ENCODE results near the gene SHROOM3. TPM values are rescaled to one million over a fixed set of nuclear protein-coding genes. Genes with fewer than 3 reads are reported as not detected.

SHROOM3 gene
- total RNA-seq, 1 experiment from 2014 or later = 27.6 TPM

DNA sequence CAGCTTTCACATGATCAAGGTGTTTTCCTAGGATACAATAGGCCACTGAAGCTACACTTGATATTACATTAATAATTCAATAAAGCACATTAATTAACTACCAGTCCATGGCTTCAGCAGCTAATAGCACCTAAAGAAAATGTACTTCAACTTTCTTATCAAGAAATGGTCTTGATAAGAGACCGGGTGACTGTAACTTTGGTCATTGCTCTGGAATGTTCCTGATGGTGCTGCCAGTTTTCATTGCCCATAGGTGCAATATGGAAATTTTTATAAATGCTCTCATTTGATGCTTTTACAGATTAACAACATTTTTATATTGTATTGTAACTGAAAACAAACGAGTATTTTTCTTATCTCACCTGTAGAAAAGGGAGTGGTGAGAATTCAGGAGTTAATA lies 165.4 kb downstream of the SHROOM3 start:
- Histone ChIP-seq H2BK5ac (ENCODE audit: insufficient read length, low read length) (no peak overlapping the region), H2BK15ac (ENCODE audit: low read depth, low read length) (no peak overlapping the region), H2AFZ (ENCODE audit: low read length) (no peak overlapping the region), H3K79me2 (ENCODE audit: insufficient read depth, low read length) (peaks cover 2% of the 10 kb centered on the region), H2BK20ac (ENCODE audit: low read depth, low read length, poor library complexity, severe bottlenecking) (no peak overlapping the region), H3K14ac (ENCODE audit: insufficient read depth, low read length) (no peak overlapping the region), H4K20me1 (ENCODE audit: control insufficient read depth, insufficient read depth, insufficient read length) (no peaks in the 10 kb centered on the region), H3K4me1 (ENCODE audit: insufficient read depth, low read length) (no peaks in the 10 kb centered on the region), H2BK12ac (ENCODE audit: insufficient read length, low read depth, low read length) (no peak overlapping the region), H3K4me2 (ENCODE audit: insufficient read depth, insufficient read length, low read length) (no peak overlapping the region), H3T11ph (ENCODE audit: low read length) (no peak overlapping the region), H2AK5ac (ENCODE audit: insufficient read length, low read length) (peak overlapping the region; percentile 93), H3K4ac (ENCODE audit: low read depth, low read length) (no peak overlapping the region), H2BK120ac (ENCODE audit: low read depth, low read length, poor library complexity, severe bottlenecking) (no peak overlapping the region), H3K27ac (ENCODE audit: insufficient read length, low read depth, low read length) (no peak overlapping the region), H3K27me3 (ENCODE audit: insufficient read depth, low read length) (no peaks in the 10 kb centered on the region), H4K91ac (ENCODE audit: insufficient read length, low read depth, low read length) (no peak overlapping the region), H3K18ac (ENCODE audit: insufficient read length, low read depth, low read length) (no peak overlapping the region), H4K8ac (replicated peaks; ENCODE audit: insufficient read length, low read depth, low read length) (no peak overlapping the region), H3K56ac (ENCODE audit: insufficient read length, low read depth, low read length) (no peak overlapping the region), H3K9ac (ENCODE audit: extremely low read depth, insufficient read length, low read length) (no peak overlapping the region), H3K23me2 (ENCODE audit: insufficient read length, low read depth, low read length, poor library complexity, severe bottlenecking) (no peaks in the 10 kb centered on the region), H4K5ac (ENCODE audit: insufficient read length, low read depth, low read length) (no peak overlapping the region), H3K23ac (ENCODE audit: insufficient read length, low read depth, low read length) (no peak overlapping the region), H3K9me3 (ENCODE audit: control insufficient read depth, low read depth, low read length) (no peaks in the 10 kb centered on the region), H3K79me1 (ENCODE audit: insufficient read depth, low read depth, low read length, poor library complexity, severe bottlenecking) (no peaks in the 10 kb centered on the region)
- H3K36me3 Mint-ChIP-seq (ENCODE audit: insufficient read depth in 1 of 3, low read depth in 3 of 3) = no peaks in the 10 kb centered on the region
- H3K4me1 Mint-ChIP-seq = peaks cover 27 to 30% of the 10 kb centered on the region in 2 experiments
- H3K27ac Mint-ChIP-seq = peak overlapping the region in 1 of 3 experiments; percentile 54; a peak in 1 of 7 replicates
- no peak for DNase-seq
- TF ChIP-seq, protein P1, sequence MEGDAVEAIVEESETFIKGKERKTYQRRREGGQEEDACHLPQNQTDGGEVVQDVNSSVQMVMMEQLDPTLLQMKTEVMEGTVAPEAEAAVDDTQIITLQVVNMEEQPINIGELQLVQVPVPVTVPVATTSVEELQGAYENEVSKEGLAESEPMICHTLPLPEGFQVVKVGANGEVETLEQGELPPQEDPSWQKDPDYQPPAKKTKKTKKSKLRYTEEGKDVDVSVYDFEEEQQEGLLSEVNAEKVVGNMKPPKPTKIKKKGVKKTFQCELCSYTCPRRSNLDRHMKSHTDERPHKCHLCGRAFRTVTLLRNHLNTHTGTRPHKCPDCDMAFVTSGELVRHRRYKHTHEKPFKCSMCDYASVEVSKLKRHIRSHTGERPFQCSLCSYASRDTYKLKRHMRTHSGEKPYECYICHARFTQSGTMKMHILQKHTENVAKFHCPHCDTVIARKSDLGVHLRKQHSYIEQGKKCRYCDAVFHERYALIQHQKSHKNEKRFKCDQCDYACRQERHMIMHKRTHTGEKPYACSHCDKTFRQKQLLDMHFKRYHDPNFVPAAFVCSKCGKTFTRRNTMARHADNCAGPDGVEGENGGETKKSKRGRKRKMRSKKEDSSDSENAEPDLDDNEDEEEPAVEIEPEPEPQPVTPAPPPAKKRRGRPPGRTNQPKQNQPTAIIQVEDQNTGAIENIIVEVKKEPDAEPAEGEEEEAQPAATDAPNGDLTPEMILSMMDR (conservative IDR thresholded peaks at IDR 0.05) = no peak
- no peaks in the 10 kb centered on the region for H3K27me3 Mint-ChIP-seq (ENCODE audit: low read depth)
- no peaks in the 10 kb centered on the region for H3K9me3 Mint-ChIP-seq
- WGBS (ENCODE audit: extremely low coverage, insufficient read length, low lambda C conversion rate) = no CpG with 5 or more reads among the region's 2 CpGs
- no peak overlapping the region for H3K4me3 Mint-ChIP-seq
